HepG2 (cell line): ENCODE measurements around the gene SMYD1. TPM values are rescaled to one million over a fixed set of nuclear protein-coding genes. Genes with fewer than 3 reads are reported as not detected.

Experiments used
- DDIT3 ChIP-seq: sonication (generic); formaldehyde crosslinking; IDR thresholded peaks from 2 replicates; pipeline ENCODE4 v1.4.0; 2020; ENCODE audit warnings: mild to moderate bottlenecking, missing genetic modification reagents
- ERF ChIP-seq: IDR thresholded peaks from 2 replicates; pipeline ENCODE4 v1.6.1; 2018; ENCODE audit warnings: missing biosample characterization, missing genetic modification reagents
- FLYWCH1 ChIP-seq: sonication (generic); formaldehyde crosslinking; IDR thresholded peaks from 2 replicates; pipeline ENCODE4 v1.8.1; 2023; ENCODE audit warnings: mild to moderate bottlenecking, missing genetic modification reagents
- JDP2 ChIP-seq: sonication (generic); formaldehyde crosslinking; IDR thresholded peaks from 2 replicates; pipeline ENCODE4 v1.8.1; 2022; ENCODE audit warnings: missing genetic modification reagents, borderline replicate concordance
- KDM4B ChIP-seq: sonication (generic); formaldehyde crosslinking; IDR thresholded peaks from 2 replicates; pipeline ENCODE4 v1.4.0; 2020; ENCODE audit warnings: missing genetic modification reagents
- REXO4 ChIP-seq: sonication (generic); formaldehyde crosslinking; IDR thresholded peaks from 2 replicates; pipeline ENCODE4 v1.8.0; 2022; ENCODE audit warnings: missing genetic modification reagents, mild to moderate bottlenecking, borderline replicate concordance
- TRAFD1 ChIP-seq: sonication (generic); formaldehyde crosslinking; IDR thresholded peaks from 2 replicates; pipeline ENCODE4 v1.5.1; 2020; ENCODE audit warnings: missing genetic modification reagents, mild to moderate bottlenecking, borderline replicate concordance
- ZBTB7B ChIP-seq: sonication (generic); formaldehyde crosslinking; IDR thresholded peaks from 2 replicates; pipeline ENCODE4 v1.4.0; 2020; ENCODE audit warnings: missing genetic modification reagents
- ZFP62 ChIP-seq: sonication (generic); formaldehyde crosslinking; IDR thresholded peaks from 2 replicates; pipeline ENCODE4 v1.4.0; 2020; ENCODE audit warnings: missing genetic modification reagents
- ZFP91 ChIP-seq: sonication (generic); formaldehyde crosslinking; IDR thresholded peaks from 2 replicates; pipeline ENCODE4 v1.9.0; 2022; ENCODE audit warnings: missing genetic modification reagents, mild to moderate bottlenecking, borderline replicate concordance
- ZKSCAN1 ChIP-seq: fragments of 150-350 bp; IDR thresholded peaks from 2 replicates; pipeline ENCODE4 v1.6.1; 2014; ENCODE audit warnings: low read length
- ZNF224 ChIP-seq: sonication (generic); formaldehyde crosslinking; IDR thresholded peaks from 2 replicates; pipeline ENCODE4 v1.5.0; 2020; ENCODE audit warnings: mild to moderate bottlenecking, missing genetic modification reagents
- ZNF563 ChIP-seq: sonication (generic); formaldehyde crosslinking; IDR thresholded peaks from 2 replicates; pipeline ENCODE4 v1.8.0; 2022; ENCODE audit warnings: mild to moderate bottlenecking, moderate library complexity, missing genetic modification reagents
- polyA plus RNA-seq, 8 experiments: library from polyadenylated mRNA; depleted of rRNA in 3 of 8; stranded (reverse) in 7 of 8; unstranded in 1 of 8; fragments of >200 nt; fragmentation: Illumina TruSeq in 4 of 8; extraction: Trizol in 4 of 8; gene quantifications; 2 replicates each; pipeline versions ENCODE4 v1.2.1 to v1.2.3, GENCODE V29; 2011 to 2016; ENCODE audit warnings: low read depth in 4 of 8, missing spikeins in 1 of 8, mixed read lengths in 1 of 8; ENCODE audit not compliant: insufficient read depth in 1 of 8
- total RNA-seq, 5 experiments: library from RNA; depleted of rRNA; stranded (reverse); fragments of >200 nt; fragmentation: Illumina TruSeq; extraction: Trizol; gene quantifications; 2 replicates each; pipeline ENCODE4 v1.2.3, GENCODE V29; 2016; ENCODE audit warnings: low read depth in 1 of 5
- TF ChIP-seq, protein P1 (sequence below): sonication (generic); formaldehyde crosslinking; IDR thresholded peaks from 2 replicates; pipeline ENCODE4 v1.4.0; 2020; ENCODE audit warnings: mild to moderate bottlenecking, missing genetic modification reagents

SMYD1 gene
- total and polyA plus RNA-seq, 2 of the 13 experiments (the other 11 are each of a cell fraction or from before 2014, with no cell fraction given) = not detected

DNA sequence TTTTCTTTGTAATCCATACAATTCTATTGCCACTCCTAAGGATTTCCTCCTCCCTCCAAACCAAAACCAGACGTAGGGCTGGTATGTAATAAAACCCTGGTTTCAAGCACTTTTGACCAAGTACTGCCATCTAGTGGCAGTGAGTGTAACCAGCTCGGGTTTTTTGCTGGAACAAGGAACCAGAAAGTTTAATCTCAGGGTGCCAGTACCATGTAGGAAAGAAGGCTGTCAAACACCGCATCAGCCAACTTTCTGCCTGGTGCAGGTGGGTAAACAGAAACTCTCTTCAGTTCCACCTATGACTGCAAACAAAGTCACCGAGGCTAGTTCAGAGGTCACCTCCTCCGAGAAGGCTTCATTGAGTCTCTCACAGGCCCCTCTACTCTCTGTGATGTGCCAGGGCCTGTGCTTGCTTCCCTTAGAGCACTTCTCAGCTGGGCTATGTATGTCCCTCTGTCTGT, 92.4 kb downstream of the SMYD1 start (continued):
- TF ChIP-seq DDIT3 (CRISPR knock-in tag) = no peak
- peak; percentile 90 for TF ChIP-seq ERF (CRISPR knock-in tag)
- 0 out of 2 replicates have a peak, but pooled peaks have one; percentile 30 for TF ChIP-seq FLYWCH1 (CRISPR knock-in tag)
- TF ChIP-seq ZKSCAN1 = 0 out of 2 replicates have a peak, but pooled peaks have one; percentile 5
- no peak for TF ChIP-seq ZFP91 (CRISPR knock-in tag)
- TF ChIP-seq ZBTB7B (CRISPR knock-in tag) = peak; percentile 31; the same call in 1 of the 2 replicates
- TF ChIP-seq JDP2 (CRISPR knock-in tag) = no peak
- no peak for TF ChIP-seq ZNF224 (CRISPR knock-in tag)
- 0 out of 2 replicates have a peak, but pooled peaks have one; percentile 35 for TF ChIP-seq KDM4B (CRISPR knock-in tag)
- no peak for TF ChIP-seq ZFP62 (CRISPR knock-in tag)
- no peak for TF ChIP-seq TRAFD1 (CRISPR knock-in tag)
- no peak for TF ChIP-seq ZNF563 (CRISPR knock-in tag)
- TF ChIP-seq, protein P1, sequence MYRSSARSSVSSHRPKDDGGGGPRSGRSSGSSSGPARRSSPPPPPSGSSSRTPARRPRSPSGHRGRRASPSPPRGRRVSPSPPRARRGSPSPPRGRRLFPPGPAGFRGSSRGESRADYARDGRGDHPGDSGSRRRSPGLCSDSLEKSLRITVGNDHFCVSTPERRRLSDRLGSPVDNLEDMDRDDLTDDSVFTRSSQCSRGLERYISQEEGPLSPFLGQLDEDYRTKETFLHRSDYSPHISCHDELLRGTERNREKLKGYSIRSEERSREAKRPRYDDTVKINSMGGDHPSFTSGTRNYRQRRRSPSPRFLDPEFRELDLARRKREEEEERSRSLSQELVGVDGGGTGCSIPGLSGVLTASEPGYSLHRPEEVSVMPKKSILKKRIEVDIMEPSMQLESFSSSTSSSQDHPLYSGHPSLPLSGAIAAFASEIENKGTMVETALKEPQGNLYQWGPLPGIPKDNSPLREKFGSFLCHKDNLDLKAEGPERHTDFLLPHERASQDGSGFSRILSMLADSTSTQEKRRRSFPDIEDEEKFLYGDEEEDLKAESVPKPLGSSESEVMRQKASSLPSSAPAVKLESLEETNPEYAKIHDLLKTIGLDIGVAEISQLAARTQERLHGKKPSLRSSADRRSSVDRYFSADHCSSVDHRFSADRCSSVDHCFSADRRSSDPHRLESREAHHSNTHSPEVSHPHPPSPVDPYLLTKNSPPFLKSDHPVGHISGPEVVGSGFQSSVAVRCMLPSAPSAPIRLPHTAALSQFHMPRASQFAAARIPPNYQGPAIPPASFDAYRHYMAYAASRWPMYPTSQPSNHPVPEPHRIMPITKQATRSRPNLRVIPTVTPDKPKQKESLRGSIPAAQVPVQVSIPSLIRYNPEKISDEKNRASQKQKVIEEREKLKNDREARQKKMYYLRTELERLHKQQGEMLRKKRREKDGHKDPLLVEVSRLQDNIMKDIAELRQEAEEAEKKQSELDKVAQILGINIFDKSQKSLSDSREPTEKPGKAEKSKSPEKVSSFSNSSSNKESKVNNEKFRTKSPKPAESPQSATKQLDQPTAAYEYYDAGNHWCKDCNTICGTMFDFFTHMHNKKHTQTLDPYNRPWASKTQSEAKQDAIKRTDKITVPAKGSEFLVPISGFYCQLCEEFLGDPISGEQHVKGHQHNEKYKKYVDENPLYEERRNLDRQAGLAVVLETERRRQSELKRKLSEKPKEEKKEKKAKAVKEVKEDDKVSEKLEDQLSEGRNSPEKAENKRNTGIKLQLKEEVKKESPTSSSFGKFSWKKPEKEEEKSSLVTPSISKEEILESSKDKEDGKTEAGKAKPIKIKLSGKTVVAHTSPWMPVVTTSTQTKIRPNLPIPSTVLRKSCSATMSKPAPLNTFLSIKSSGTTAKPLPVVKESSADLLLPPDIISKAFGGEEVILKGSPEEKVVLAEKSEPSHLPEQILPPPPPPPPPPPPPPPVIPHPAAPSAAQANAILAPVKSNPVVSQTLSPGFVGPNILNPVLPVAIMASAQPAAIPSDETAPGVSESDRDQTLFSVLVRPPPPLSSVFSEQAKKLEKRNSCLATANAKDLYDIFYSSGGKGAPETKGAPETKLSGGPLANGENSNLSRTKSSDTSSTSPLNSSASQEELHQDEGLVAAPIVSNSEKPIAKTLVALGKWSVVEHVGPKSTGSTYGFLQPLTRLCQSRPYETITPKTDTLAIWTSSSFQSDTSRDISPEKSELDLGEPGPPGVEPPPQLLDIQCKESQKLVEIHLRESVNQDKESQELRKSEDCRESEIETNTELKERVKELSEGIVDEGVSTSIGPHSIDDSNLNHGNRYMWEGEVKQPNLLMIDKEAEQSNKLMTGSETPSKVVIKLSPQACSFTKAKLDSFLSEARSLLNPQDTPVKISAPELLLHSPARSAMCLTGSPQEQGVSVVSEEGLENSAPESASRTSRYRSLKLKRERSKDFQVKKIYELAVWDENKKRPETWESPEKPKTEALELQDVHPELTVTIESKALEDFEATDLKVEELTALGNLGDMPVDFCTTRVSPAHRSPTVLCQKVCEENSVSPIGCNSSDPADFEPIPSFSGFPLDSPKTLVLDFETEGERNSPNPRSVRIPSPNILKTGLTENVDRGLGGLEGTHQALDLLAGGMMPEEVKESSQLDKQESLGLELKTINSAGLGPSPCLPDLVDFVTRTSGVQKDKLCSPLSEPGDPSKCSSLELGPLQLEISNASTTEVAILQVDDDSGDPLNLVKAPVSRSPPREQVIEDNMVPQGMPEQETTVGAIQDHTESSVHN = no peak
- TF ChIP-seq REXO4 = no peak
